GM19463 (cell line): ENCODE data around the gene KBTBD13.
"Not testable (repeated sequence)": the region's sequence is repeated elsewhere in the genome, so short reads cannot be mapped to it uniquely, and the experiment has no call there.

ENCODE experiments used
- ATAC-seq: cut with Tn5 transposase; IDR thresholded peaks from one replicate; pipeline ENCODE4 v1.9.1; 2021; ENCODE audit warnings: mild to moderate bottlenecking, moderate library complexity; ENCODE audit not compliant: unreplicated experiment

KBTBD13 gene

DNA sequence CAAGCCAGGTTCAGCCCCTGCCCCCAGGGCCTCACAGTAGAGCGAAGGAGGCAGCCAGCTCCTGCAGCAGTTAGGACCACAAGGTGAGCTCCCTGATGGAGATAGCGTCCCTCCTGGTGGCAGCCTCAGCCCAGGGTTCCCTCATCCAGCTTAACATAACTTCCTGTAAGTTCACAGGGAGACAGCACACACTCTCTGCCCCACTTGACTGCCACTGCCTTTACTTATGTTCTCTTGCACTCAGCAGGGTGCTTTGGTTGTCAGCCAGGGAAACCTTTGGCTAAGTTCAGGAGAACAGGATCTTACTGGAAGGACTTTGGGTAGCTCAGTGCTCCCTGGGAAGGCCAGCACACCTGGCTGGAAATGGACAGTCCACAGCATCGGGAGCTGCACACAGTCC, 10.9 kb downstream of the KBTBD13 start:
- no peak for ATAC-seq

DNA sequence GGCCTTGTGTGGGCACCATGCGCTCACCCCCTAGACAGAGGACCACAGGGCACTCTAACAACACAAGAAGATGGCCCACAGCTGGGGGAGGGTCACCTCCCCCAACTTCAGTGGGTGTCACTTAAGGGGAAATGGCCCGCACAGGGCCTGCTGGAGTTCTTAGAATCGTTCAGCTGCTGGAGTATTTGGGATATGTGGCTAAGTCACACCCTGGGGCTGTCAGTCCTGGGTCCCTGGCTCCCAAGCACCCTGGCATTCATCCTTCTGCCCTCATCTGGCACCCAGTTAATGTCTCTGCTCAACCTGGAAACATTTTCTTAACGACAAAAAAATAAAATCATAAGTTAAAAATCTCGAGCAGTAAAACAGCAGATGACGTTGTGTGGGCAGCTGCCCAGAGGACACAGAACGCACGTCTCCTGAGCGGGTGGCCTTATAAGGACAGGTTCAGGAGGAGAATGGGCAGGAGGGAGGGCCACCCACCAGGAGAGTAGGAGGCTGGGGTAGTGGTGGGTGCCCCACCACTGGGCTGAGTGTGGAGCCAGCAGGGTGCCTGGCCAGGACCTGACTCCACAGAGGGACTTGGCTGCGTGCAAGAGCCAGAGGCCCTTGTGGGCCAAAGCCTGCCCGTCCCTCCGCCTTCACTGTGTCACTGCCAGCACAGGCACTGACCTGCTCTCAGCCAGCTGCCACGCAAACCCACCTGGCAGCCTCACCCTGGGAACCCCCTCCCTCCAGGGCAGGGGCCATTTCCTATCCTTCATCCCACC, 11.5 kb downstream of the KBTBD13 start:
- no peak for ATAC-seq

DNA sequence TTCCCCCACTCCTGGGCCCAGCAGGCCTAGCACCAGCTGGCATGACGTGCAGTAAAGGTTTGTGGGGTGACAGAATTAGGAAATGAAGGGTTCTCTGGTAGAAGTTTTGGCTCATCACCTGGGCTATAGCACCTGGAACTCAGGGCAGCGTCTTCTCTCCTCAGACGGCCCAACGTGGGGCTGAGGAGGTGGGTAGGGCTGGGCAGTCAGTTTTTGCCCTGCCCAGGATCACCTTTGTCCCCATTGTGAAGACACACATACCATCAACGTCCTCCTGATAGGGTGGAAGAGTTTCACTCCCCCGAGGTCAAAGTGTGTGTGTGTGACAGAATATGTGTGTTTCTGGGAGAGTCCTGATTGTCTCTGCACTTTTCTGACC, 12.1 kb downstream of the KBTBD13 start:
- ATAC-seq, result no peak

DNA sequence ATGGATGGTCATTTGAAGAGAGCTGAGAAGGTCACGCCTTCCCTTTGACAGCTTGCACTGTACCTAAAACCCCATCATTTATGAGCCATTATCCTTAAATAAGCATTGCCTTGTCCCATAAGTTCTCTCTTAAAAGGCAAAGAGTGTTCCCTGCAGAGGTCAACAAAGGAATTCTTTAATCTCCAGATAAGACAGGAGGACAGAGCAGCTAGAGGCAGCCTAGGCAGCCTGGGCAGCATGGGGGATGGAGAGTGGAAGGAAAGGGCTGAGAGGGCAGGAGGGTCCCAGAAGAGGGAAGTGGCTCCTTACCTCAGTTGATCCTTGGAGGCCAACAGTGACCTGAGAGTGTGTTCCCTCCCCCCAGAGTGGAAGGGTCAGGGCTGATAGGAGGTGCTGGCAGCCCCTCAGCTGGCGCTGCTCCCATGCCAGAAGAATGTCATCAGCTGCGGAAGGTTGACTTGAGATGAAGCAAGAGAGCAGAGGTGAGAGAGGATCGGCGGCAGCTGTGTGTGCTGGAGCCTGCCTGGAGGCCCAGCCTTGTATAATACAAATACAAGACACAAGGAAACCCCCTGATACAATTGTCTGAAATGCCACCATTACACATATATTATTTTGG, 12.8 kb downstream of the KBTBD13 start:
- no peak for ATAC-seq

DNA sequence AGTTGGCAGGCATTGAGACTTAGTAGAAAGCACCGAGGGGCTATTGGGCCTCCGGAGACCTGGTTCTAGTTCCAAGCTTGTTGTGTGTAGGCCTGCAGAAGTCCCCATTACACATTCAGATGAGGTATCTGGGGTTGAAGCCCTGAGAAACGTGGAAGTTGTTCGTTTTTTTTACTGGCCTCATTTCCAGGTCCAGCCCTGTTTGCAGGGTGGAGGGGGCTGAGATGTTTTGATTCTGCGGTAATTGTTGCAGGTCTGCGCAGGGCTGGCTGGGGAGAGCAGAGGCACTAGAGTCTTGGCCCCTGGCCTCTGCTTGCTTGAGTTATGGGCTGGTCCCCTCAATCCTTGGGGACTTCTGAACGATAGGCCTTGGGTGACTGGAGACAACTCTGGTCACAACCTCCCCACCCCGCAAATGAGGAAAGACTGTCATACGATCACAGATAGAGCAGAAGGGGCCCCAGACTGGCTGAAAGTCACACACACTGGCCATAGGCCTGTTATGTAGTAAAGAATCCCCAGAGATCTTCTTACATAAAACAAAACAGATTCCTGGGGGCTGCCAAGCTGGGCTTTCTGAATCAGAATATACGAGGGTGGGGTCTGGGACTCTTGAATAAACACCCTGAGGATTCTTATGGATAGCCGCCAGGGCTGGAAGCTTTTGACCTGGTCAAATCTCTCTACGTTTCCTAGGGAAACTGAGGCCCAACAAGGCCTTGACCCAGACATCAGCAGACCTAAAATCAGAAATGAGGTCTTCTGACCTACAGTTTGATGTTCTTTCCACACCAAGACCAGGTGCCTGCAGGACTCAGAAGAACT, 15.6 kb downstream of the KBTBD13 start:
- ATAC-seq, result no peak

DNA sequence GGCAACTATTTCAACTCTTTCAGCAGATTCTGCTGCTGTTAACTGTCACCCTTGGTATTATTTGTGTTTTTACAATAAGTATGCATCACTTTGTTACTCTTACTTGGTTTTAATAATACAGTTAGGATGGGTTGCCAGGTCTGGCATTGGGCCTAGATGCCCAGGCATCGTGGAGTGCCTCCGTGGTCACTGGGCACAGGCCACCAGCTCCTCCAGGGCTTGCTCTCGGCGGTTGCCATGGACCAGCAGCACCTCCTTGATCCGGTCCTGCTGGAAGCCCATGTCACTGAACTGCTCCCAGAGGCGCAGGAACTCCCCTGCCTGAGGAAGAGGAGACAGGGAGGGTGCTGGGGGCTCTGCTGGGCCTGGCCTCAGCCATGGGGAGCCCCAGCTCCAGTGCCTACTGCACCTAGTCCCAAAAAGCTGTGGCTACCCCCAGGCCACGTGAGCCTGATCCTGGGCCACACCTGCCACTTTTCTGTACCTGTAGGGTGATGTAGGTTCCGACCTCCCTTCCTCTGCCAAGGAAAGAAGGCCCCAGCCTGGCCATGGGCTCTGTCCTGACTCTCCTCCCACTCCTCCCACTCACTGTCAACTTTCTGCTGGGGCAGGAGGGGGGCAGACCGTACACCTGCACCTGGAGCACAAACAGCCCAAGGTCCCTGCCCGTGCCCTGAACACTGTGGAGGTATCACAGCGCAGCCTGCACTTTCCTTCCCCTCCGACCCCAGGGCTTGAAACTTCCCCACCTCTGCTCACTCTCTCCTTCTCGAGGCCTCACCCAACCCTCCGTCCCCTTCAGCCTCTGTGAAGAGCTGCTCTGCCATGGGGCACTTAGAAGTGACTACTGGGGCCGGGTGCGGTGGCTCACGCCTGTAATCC, 16.6 kb downstream of the KBTBD13 start:
- no peak for ATAC-seq

DNA sequence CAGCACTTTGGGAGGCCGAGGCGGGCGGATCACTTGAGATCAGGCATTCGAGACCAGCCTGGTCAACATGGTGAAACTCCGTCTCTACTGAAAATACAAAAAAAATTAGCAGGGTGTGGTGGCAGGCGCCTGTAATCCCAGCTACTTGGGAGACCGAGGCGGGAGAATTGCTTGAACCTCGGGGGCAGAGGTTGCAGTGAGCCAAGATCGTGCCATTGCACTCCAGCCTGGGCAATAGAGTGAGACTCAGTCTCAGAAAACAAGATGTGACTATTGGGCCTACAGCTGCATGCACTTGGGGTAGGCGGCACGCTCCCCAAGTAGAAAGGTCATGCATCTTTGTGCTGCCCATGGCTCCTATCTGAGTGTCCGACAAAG, 17.2 kb downstream of the KBTBD13 start:
- not testable (repeated sequence) for ATAC-seq

DNA sequence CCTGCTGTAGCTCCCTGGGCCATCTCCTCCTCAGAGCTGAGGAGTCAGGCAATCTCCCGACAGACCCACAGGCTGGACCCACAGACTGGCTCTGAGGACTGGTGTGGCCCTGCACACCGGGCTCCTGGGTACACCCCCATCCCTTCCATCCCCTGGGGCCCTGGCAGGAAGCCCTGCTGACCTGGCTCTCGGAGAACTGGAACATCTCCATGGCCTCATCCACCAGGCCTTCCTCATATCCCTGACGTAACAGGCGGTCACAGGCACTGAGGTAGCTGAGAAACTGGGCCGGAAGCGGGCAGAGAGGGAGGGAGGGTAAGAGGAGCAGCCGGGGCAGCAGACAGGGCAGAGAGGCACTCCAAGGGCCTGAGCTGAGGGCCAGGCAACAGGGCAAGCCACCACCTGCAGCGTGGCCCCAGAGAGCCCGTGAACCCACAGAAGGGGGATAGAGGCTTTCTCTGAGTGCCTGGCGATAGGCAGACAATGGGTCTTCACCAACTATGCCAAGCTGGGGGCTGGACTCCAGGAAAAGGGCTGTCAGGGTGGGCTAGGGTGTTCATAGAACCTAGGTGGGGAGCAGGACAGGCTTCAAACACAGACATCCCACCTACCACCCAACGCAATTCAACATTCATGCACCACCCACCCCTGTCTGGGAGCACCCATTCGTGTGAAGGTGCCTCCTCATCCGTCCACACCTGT, 17.9 kb downstream of the KBTBD13 start:
- no peak for ATAC-seq

DNA sequence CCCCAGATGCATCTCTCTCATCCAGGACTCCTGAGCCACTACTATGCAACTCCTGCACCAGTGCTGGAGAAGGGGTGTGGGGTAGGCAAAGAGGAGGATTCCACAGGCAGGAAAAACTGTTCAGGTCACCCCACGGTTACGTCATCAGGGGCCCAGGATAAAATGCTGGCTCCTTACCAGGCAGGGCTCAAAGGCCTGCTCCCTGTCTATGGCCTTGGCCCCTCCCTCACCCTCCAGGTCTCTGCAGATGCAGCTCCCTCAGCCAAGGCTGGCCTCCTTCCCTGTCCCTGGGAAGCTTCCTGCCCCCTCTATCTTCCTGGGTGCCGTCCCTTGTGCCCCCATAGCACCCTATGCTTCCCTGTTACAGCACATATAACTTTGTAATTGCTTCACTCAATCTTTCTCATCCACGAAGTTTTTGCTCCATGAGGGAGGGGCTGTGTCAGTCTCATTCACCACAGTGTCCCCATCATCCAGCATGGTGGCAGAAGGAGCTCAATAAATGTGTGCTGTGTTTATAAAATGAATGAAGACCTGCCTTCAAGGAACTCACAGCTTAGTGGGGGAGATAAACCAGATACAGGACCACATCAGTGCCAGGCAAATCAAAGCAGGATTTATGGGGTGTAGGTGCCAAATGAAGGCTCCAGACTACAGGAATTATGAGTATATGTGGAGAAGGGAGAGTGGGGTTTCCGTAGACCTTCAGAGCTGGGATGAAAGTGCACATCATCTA, 18.6 kb downstream of the KBTBD13 start:
- ATAC-seq, result no peak

DNA sequence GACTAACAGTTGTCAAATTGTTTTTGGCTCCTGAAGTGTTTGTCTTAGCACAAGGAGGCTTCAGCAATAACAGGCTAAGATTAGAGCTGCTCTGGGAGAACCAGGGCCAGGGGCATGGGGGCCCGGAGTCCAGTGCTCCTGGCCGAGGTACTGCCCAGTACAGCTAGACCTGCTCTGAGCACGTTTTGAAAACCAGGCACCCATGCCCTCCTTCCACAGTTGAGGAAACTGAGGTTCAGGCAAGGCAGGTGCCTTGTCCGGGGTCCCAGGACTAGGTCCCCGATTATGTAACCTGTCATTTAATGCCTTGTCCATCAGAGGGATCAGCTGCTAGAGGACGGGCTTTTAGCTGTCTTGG, 19.2 kb downstream of the KBTBD13 start:
- ATAC-seq, result no peak

DNA sequence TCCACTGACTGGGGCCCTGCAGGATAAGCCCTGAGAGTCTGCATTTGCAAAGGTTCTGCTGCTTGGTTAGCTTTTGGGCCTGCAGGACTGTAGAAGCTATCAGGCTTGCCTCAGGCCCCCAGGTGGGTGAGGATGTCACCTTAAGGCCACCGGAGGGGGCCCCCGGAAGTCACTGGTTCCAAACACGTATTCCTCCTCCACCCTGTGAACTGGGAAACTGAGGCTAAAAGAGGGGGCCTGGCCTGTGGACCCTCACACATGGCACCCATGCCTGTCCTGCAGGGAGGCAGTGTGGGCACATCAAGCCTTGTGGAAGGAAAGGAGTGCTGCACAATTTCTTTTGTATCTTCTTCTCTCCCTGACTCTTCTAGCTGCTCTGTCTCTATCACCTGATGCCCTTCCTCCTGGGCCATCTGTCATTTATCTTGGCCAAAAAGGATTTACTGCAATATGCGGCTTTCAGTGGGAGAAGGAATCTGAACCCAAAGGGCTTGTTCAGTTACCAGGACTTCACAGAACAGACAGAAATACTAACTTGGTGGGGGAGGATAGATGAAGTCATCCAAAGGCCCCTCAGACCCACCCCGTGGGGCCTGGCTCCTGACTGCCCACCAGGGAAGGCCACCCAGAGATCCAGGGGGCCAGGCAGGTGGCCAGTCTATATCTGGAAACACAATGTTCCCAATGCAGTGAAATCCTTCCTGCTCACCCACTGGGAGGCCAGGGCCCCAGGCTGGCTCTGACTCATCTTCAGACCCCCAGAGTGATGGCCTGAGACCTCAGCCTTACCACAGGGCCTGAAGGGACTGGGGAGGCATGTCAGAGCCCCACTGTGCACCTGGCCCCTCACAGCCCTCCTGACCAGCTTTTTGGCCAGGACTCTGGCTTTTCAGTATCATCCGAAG, 20.2 kb downstream of the KBTBD13 start:
- ATAC-seq, result no peak

DNA sequence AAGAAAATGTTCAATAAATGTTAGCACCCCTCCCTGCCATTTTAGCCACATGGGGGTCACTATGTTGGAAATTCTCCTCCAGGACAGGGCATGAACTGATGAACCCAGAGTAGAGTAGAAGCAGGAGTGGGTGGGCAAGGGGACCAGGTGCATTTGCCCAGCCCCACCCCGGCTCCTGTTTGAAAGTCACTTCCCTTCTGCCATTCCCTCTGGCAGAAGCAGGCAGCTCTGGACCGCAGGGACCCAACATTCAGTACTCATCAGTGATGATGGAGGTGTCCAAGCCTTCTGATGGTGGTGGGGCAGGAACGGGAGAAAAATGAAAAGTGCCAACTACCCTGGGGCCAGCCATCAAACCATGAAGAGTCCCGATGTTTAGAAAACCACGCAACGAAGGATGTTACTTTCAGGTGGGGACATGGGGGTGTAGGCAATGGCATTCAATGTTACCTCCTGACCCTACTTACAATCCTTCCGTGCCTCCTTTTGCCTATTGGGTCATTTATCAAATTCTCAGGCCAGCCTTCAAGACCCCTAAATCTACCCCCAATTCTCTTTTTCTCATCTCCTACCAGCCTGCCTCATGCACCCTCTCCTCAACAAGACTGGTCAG, 21.2 kb downstream of the KBTBD13 start:
- ATAC-seq, result no peak

DNA sequence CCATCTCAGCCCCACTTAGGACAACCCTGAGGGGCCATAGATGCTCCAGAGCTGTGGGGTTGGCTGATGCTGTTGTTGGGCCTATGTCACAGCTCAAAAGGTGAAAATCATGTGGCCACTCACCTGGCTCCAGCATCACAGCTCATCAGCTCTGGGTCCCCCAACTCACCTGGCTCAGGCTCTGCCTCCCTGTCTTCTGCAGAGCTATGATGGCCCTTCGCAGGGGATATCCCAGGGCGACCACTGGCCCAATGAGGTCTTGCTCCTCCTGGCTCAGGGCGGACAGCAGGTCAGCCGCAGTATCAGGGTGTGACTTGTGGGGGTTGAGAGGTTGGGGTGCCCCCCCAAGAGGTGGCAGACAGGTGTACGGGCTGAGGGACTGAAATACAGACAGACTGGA, 22.8 kb downstream of the KBTBD13 start:
- no peak for ATAC-seq

DNA sequence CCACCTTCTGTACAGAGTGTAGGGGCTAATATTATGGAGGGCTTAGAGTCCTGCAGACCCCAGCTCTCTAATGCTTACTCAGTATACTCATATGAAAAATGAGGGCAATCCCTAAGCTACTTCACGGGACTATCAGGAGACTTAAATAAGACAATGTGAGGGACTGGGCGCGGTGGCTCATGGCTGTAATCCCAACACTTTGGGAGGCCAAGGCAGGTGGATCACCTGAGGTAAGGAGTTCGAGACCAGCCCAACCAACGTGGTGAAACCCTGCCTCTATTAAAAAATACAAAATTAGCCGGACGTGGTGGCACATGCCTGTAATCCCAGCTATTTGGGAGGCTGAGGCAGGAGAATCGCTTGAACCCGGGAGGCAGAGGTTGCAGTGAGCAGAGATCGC, 23.3 kb downstream of the KBTBD13 start:
- not testable (repeated sequence) for ATAC-seq

DNA sequence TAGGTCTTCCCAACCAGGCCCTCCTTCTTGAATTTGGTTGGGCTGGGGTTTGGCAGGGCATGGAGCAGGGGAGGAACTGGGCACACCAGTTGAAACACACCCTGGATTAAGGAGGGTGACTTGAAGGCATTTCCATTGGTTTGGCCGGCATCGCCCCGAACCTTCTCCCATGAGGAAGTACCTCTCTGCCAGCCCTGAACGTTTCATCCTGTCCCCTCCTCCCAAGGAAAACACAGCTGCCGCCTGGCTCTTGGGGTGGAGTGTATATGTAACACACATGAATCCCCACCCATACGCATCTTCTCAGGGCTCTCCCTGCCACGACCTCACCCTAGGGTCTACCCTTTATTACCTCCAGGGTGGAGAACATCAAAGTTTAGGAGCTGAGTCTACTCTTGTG, 23.9 kb downstream of the KBTBD13 start:
- ATAC-seq, result no peak

DNA sequence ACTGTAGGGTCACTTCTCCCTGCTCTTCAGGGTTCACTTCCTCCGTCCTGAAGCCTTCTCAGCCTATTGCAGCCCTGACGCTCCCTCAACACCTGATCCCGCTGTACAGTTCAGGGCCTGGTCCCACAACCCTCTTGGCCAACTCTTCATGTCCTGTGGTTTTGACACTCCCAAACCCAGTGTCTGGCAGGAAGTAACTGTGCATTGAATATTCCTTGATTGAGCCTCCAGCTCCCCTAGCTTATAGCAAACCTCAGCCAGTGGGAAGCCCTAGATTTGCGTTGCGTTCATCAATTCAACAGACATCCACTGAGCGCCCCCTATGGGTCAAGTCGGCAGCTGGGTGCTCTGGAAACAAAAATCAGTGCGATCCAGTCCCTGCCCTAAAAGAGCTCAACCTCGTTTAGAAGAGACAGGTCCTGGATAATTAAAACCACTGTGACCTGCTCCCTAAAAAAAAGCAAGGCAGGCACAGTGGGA, 24.9 kb downstream of the KBTBD13 start:
- ATAC-seq, result no peak

DNA sequence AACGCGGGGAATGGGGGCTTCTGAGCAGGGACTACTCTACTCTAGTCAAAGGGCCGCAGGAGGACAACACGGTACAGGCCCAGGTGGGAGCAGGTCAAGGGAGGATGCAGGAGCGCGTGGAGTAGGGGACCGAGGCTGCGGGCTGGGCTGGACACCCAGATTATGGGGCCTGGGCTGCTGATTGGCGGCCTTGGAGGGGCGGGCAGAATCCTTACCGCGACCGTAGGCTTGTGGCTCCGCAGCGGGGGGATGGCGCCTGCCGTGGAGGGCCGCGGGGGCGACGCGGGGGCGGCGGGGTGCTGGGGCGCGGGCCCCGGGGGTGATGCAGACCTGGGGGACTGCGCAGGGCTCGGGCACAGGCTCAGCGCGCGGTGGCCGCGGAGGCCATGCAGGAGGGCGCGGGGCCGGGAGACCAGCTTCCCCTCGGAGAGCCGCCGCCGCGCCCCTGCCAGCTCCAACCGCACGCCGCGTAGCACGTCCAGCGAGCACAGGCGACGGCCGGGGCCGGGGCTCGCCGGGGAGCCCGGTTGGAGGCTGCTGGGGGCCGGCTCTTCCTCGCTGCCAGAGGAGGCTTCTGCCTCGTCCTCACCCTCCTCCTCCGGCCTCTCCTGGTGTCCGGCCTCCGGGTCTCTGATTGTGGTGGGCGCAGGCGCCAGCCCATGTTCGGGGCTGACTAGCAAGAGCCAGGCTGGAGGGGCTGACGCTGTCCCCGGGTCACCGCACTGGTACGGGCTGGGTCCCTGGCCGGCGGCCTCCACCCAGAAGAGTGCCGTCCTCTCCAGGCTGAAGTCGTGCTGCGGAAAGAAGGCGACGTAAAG, 25.6 kb downstream of the KBTBD13 start:
- ATAC-seq, result no peak
